Activated CD4-positive, alpha-beta T cell treated with anti-CD3 and anti-CD28 coated beads, Interleukin-10, Interleukin-2, amounts not matched to agents 100 ng/mL and 50 ng/mL, durations not matched to agents 16 hours and 8 hours (primary cell): Measurements from ENCODE around the gene SEMA3C.

ENCODE experiments used
- DNase-seq: peaks from one replicate; pipeline ENCODE4 v3.0.0-alpha.2; 2020

SEMA3C gene

DNA sequence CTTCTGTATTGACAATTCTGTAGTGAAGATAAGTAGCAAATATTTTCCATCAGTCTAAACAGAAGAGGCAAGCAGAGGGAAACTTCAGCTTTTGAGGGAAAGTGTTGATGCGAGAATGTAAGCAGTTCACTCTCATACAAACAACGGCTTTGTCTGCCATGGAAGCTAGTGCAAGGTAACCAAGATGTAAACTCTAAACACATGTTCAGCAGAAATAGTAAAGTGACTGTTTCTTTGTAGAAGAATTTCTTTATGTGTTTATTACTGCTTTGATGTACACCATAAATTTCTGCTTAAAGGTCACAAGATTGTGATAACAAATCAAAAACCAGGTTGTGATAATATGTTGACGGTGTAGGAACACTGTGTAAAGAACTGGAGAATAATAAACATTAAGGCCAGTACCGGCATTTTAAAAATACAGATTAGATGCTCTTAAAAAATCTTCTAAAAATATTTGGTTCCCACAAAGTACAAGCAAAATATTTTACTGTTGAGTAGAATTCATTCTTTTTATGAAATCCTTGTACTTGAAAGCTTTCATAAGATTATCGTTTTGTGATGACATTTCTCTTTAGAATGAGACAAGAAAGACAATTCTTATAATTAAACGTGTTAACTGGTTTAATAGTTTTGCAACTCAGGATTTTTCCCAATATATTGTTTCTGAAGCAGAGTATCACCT lies 34.2 kb downstream of the SEMA3C start:
- no peak for DNase-seq

GRCh38 chr7:80883154-80884025 lies 35.5 kb downstream of the SEMA3C start:
- DNase-seq, result no peak

DNA sequence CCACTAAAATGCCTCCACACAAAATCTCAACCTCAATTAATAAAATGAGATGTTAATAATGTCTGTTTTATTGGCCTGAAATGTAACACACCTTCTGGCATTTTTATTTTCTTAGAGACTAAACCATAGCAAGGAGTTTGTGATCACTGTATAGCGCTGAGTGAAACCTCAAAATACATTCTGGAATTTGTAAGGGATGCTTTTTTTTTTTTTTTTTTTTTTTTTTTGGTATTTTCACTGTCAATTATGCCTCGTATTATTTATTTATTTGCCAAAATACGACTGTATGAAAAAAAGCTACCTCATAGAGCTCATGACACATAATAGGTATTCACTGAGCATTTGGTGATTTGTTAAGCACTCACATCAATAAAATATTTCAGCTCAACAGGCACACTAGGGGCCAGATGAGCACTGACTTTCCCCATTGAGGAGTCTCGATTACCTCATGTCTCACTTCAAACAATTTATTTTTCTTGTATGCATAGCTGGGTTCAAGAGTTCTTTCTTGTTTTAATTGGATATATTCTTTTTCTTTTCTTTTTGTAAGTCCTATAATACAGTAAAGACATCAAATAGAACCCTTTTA lies 36.5 kb downstream of the SEMA3C start:
- DNase-seq, result no peak

GRCh38 chr7:80881351-80881900 lies 37.4 kb downstream of the SEMA3C start:
- DNase-seq, result no peak

GRCh38 chr7:80879849-80880248 lies 39.0 kb downstream of the SEMA3C start:
- DNase-seq, result no peak

- DNase-seq, result no peak
Measured at GRCh38 chr7:80876894-80877414, 41.9 kb downstream of the SEMA3C start.

DNA sequence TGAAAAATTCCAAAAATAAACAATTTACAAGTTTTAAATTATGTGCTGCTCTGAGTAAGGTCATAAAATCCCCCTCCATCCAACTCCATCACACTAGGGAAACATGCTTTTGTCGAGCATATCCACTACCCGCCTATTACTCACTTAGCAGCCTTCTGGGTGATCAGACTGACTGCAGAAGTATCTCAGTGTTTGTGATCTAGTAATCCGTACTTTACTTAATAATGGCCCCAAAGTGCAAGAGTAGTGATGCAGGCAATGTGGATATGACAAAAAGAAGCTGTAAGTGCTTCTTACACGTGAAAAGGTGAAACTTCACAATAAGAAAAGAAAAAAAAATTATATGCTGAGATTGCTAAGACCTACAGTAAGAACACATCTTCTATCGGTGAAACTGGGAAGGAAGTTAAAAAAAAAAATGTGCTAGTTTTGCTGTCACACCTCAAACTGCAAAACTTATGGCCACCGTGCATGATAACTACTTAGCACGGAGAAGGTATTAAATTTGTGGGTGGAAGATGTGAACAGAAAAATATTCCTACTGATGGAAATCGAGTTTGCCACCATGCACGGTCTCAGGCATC lies 43.2 kb downstream of the SEMA3C start:
- no peak for DNase-seq

DNA sequence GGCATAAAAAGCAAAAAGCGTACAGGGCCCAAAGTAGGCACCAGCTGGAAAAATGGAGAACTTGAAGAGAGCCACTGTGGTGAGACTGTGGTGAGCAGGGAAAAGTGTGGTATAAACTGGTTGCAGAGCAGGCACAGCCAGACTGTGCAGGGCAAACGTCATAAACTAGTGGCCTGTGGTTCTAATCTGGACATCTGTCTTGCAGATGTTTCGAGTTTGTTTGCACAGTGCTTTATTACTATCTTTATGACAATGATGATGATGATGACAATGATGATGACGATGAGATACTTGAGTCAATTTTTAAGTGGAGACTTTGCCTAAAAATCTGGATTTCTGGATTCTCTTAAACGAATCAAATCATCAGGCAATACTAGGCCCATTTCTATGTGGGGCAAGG lies 45.7 kb downstream of the SEMA3C start:
- DNase-seq, result no peak

GRCh38 chr7:80871228-80871627 lies 47.6 kb downstream of the SEMA3C start:
- no peak for DNase-seq

DNA sequence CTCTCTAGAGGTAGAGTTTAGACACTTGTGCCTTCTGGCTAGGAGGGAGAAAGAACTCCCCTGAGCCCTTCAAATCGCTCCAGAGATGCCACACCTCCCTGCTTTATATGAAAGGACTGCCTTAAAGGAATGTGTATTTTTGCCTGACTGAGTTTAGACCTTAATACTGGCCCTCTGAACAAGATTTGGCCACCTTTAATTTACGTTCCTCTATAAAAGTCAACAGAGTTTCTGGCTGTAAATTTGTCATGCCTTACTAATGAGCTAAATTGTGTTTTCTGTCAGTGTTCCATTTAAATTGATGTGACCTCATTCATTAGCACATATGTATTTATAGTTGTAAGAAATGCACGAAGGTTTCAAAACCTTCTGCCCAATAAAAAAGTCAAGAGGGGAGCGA lies 48.0 kb downstream of the SEMA3C start:
- DNase-seq, result no peak

- DNase-seq, result no peak
Measured at GRCh38 chr7:80869821-80870751, 48.8 kb downstream of the SEMA3C start.

DNA sequence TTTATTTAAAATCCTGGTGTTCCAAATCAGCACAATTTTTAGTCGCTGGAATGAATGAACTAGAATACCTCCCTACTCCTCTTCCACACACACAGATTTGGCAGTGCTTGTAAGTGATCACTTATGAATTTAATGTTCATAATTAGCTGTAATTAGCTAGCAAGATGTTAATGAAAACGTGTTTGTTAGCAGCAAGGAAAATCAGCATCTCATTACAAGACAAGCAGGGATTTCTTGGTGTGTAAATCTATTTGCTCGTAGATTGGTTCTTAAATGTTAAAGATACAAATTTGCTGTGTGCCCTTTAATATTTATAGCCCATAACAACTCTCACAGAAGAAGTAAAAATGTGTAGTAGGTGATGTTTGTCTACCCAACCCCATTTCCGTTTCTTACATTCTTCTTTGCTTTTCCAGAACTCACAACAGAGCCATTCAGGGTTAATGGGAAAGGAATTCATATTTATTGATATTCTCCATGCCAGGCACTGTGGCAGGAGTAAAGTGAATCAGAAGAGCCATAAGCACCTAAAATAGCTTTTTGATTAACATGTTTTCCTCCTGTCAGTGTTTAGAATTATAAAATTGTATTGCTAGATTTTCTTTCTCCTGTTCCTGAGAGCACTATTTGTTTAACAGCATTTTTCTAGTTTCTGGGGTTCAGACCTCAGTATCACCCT lies 49.6 kb downstream of the SEMA3C start:
- DNase-seq, result no peak

GRCh38 chr7:80868566-80868965 lies 50.3 kb downstream of the SEMA3C start:
- no peak for DNase-seq

DNA sequence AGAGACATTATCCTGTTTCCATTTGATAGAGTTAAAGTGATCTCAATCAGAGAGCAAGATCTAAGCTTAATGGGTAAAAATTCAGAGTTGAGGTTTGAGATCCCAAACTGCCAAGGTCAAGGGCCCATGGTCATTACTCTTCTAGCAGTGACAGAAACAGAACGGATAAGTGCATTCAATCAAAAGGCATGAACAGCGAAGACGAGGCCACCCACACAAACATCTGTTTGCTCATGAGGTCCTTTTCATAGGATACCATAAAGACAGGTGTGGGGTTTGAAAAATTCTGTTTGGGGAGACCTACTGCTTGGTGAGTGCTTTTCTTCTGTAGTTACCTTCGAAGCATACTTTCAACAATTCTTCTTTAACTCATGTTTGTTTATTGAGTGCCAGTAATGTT lies 58.3 kb downstream of the SEMA3C start:
- no peak for DNase-seq

- DNase-seq, result no peak
Measured at GRCh38 chr7:80859272-80859970, 59.4 kb downstream of the SEMA3C start.

- DNase-seq, result no peak
Measured at GRCh38 chr7:80858141-80858903, 60.5 kb downstream of the SEMA3C start.

GRCh38 chr7:80856769-80857168 lies 62.1 kb downstream of the SEMA3C start:
- DNase-seq, result no peak

- DNase-seq, result no peak
Measured at GRCh38 chr7:80851896-80852476, 66.9 kb downstream of the SEMA3C start.

DNA sequence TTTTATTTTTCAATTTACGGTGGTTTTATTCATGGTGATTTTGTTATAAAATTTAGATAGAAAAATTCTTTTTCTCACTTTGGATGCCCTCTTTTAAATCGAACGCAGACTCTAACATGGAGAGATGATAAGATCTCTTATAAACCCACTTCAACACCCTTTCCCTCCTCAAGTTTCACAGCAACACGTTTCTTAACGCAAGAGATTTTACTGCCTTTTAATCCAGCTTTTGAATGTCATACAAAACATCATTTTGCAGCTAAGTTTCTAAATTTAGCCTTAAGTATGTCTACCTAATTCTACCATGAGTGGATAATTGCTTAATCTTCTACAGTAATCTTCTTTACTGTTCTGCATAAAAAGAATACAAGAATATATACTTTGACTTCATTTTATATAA lies 70.0 kb downstream of the SEMA3C start:
- no peak for DNase-seq
